Activated T-cell treated with anti-CD3 and anti-CD28 coated beads, Interleukin-2, amount 50 U/mL, for 24 hours (primary cell): ENCODE results near the gene PRMT2.

Source experiments
- DNase-seq: peaks from one replicate; pipeline ENCODE4 v3.0.0-alpha.2; 2020
- H3K27ac Mint-ChIP-seq: 2 replicates; pipeline ENCODE4 v1.8.0; 2020; ENCODE audit warnings: mild to moderate bottlenecking, mixed read lengths
- H3K27me3 Mint-ChIP-seq: 2 replicates; pipeline ENCODE4 v1.8.0; 2020; ENCODE audit warnings: mixed read lengths
- H3K36me3 Mint-ChIP-seq: 2 replicates; pipeline ENCODE4 v1.8.0; 2020; ENCODE audit warnings: low read depth, mixed read lengths
- H3K4me1 Mint-ChIP-seq: 2 replicates; pipeline ENCODE4 v1.8.0; 2020; ENCODE audit warnings: low read depth, mixed read lengths
- H3K4me3 Mint-ChIP-seq: 2 replicates; pipeline ENCODE4 v1.8.0; 2020; ENCODE audit warnings: mild to moderate bottlenecking, moderate library complexity, mixed read lengths
- H3K9me3 Mint-ChIP-seq: 2 replicates; pipeline ENCODE4 v1.8.0; 2020; ENCODE audit warnings: mixed read lengths

The PRMT2 gene

DNA sequence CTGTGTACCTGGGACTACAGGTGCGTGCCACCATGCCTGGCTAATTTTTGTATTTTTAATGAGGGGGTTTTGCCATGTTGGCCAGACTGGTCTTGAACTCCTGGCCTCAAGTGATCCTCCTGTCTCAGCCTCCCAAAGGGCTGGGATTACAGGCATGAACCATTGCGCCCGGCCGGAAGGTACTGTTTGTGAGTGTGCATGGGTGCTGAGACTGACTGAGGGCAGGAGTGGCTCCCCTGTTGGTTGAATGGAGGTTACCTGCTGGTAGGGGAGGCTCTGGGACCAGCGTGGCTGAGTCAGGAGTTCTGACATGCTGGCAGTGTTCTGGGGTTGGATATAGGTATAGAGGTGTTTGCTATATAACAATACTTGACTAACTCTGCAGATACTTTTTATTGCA is 10.4 kb downstream of the PRMT2 start:
- H3K27me3 Mint-ChIP-seq: no peaks in the 10 kb centered on the region
- peaks cover 38% of the 10 kb centered on the region for H3K4me1 Mint-ChIP-seq
- no peak overlapping the region for H3K4me3 Mint-ChIP-seq
- no peak overlapping the region for H3K27ac Mint-ChIP-seq
- DNase-seq: no peak
- peaks cover 95% of the 10 kb centered on the region for H3K36me3 Mint-ChIP-seq
- H3K9me3 Mint-ChIP-seq: peaks cover 2% of the 10 kb centered on the region

DNA sequence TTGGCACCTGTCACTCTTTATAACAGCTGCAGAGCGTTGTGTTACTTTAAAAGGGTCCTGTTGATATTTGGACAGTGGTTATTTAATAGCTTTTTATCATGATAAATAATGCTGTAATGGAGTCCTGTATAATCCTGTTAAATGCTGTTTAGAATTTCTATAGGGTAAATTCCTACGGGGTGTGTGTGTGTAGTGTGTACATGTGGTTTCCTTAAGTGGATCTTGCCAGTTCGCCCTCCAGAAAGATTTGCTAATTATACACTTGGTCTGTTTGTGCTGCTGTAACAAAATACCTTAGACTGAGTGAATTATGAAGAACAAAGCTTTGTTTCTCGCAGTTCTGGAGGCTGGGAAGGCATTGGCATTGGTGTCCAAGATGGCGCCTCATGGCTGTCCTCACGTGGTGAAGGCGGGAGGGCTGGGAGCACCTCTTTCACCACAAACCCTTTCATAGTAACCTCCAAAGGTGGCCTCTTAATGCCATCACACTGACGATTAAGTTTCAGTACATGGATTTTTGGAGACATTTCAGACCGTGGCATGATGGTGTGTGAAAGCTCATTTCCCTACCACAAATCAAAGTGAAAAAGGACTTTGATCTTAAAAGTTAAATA is 11.2 kb downstream of the PRMT2 start:
- peaks cover 95% of the 10 kb centered on the region for H3K36me3 Mint-ChIP-seq
- H3K4me3 Mint-ChIP-seq: no peak overlapping the region
- H3K27me3 Mint-ChIP-seq: no peaks in the 10 kb centered on the region
- no peak for DNase-seq
- peaks cover 32% of the 10 kb centered on the region for H3K4me1 Mint-ChIP-seq
- peak overlapping the region; percentile 63 for H3K27ac Mint-ChIP-seq
- peaks cover 2% of the 10 kb centered on the region for H3K9me3 Mint-ChIP-seq

- DNase-seq: no peak
- peaks cover 9% of the 10 kb centered on the region for H3K9me3 Mint-ChIP-seq
- no peak overlapping the region for H3K4me3 Mint-ChIP-seq
- H3K4me1 Mint-ChIP-seq: peaks cover 30% of the 10 kb centered on the region
- H3K27ac Mint-ChIP-seq: peak overlapping the region; percentile 11
- no peaks in the 10 kb centered on the region for H3K27me3 Mint-ChIP-seq
- H3K36me3 Mint-ChIP-seq: peaks cover 99% of the 10 kb centered on the region
Observed at GRCh38 chr21:46648539-46648938, 13.1 kb downstream of the PRMT2 start.

DNA sequence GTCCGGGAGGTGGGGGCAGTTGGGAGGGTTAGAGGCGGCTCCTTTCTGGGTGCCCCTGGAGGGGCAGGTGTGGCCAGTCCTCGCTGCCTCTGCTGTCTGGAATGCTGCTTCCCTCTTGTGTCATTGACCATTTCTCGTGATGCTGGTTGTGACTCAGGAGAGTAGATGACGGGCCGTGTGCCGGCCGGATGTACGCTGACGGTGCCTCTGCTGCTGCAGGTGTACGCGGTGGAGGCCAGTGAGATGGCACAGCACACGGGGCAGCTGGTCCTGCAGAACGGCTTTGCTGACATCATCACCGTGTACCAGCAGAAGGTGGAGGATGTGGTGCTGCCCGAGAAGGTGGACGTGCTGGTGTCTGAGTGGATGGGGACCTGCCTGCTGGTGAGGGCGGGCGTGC is 13.9 kb downstream of the PRMT2 start:
- Mint-ChIP-seq H3K36me3 (peaks cover 99% of the 10 kb centered on the region), H3K27ac (no peak overlapping the region), H3K27me3 (no peaks in the 10 kb centered on the region), H3K4me3 (no peak overlapping the region), H3K4me1 (peaks cover 30% of the 10 kb centered on the region), H3K9me3 (peaks cover 16% of the 10 kb centered on the region)
- no peak for DNase-seq

DNA sequence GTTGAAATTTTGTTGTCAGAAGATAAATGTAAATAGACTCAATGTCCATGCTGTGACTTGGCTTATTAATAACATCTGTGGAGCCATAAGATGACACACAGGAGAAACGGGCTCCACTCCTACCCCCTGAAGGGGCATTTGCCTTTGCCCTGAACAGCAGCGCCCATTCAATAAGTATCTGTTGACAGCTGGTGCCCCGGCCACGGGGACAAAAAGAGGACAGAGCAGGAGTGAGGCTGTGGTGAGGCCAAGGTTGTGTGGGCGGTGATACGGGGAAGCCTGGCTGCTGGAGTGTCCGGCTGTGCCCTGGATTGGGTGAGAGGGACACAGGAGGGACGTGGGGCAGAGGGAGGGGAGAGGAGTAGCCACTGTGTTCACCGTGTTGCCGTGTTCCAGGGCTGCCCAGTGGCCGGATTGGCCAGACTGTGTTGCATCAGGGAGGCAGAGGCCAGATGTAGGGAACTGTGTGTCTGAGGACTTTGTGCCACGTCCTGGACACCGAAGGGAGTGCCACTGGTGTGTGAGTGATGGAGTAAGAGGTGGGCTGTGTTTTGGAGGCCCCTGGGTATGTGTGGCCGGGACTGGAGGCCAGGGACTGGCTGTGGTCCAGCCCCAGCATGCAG is 15.1 kb downstream of the PRMT2 start:
- Mint-ChIP-seq H3K4me1 (peaks cover 30% of the 10 kb centered on the region), H3K4me3 (no peak overlapping the region), H3K27ac (peak overlapping the region; percentile 72), H3K27me3 (no peaks in the 10 kb centered on the region), H3K9me3 (peaks cover 27% of the 10 kb centered on the region), H3K36me3 (peaks cover 99% of the 10 kb centered on the region)
- DNase-seq: no peak

DNA sequence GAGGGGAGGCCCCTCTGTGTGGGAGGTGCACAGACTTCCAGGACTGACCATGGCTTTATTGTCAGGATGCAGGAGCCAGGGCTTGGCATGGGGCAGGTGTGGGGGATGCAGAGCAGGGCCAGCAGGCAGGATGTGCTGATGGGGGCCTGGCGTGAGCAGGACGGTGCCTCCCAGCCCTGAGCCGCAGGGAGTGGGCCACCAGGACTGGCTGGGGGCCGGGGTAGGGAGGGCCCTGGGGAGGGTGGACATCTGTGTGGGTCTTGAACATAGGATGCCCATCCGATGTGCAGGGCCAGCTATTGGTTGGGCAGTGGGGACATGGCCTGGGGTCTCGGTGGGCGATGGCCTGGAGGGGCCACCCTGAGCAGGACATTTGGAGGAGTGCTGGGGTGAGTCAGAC is 15.6 kb downstream of the PRMT2 start:
- H3K9me3 Mint-ChIP-seq: peaks cover 30% of the 10 kb centered on the region
- peak overlapping the region; percentile 72 for H3K27ac Mint-ChIP-seq
- H3K4me1 Mint-ChIP-seq: peaks cover 26% of the 10 kb centered on the region
- no peak for DNase-seq
- no peak overlapping the region for H3K4me3 Mint-ChIP-seq
- H3K27me3 Mint-ChIP-seq: no peaks in the 10 kb centered on the region
- H3K36me3 Mint-ChIP-seq: peaks cover 99% of the 10 kb centered on the region

DNA sequence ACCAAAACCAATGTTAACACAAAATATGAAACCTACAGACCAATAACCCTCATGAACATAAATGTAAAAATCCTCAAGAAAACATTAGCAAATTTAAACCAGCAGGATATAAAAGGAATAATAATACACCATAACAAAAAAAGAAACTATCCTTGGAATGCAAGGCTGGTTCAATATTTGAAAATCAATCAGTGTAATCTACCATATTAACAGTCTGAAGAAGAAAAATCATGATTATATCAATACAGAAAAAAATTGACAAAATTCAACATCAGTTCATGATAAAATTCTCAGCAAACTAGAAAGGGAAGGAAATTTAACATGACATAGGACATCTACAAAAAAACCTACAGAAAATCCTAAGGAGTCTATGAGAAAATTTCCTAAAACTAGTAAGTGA is 19.8 kb downstream of the PRMT2 start:
- no peak overlapping the region for H3K4me3 Mint-ChIP-seq
- H3K27me3 Mint-ChIP-seq: no peaks in the 10 kb centered on the region
- peaks cover 87% of the 10 kb centered on the region for H3K36me3 Mint-ChIP-seq
- no peak overlapping the region for H3K27ac Mint-ChIP-seq
- H3K9me3 Mint-ChIP-seq: peaks cover 28% of the 10 kb centered on the region
- DNase-seq: no peak
- peaks cover 12% of the 10 kb centered on the region for H3K4me1 Mint-ChIP-seq

- Mint-ChIP-seq H3K27ac (no peak overlapping the region), H3K4me3 (no peak overlapping the region), H3K27me3 (no peaks in the 10 kb centered on the region), H3K9me3 (peaks cover 28% of the 10 kb centered on the region), H3K4me1 (peaks cover 21% of the 10 kb centered on the region), H3K36me3 (peaks cover 75% of the 10 kb centered on the region)
- DNase-seq: no peak
Observed at GRCh38 chr21:46656820-46657219, 21.3 kb downstream of the PRMT2 start.

DNA sequence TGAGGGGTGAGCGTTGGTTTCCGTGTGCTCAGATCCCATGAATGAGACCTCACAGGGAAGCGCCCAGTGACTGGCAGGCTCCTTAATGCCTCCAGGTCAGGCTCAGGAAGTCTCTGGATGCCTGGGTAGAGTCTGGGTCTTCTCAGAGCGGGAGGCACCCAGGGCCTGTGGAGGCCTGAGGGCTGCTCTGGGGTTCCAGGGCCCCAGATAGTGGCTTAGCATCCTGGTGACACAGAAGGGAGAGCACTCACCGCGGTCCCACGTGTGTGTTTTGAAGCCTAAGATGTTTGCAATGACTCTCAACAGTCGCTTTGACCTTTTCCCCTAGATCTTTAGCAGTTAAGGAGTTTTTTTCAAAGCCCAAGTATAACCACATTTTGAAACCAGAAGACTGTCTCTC is 25.0 kb downstream of the PRMT2 start:
- peaks cover 4% of the 10 kb centered on the region for H3K9me3 Mint-ChIP-seq
- H3K36me3 Mint-ChIP-seq: peaks cover 60% of the 10 kb centered on the region
- H3K4me1 Mint-ChIP-seq: peaks cover 22% of the 10 kb centered on the region
- no peak for DNase-seq
- H3K27me3 Mint-ChIP-seq: no peaks in the 10 kb centered on the region
- peak overlapping the region; percentile 2 for H3K4me3 Mint-ChIP-seq
- peak overlapping the region; percentile 82 for H3K27ac Mint-ChIP-seq

- Mint-ChIP-seq H3K4me1 (peaks cover 27% of the 10 kb centered on the region), H3K27ac (peak overlapping the region; percentile 69), H3K4me3 (peak overlapping the region; percentile 60), H3K27me3 (no peaks in the 10 kb centered on the region), H3K9me3 (no peaks in the 10 kb centered on the region), H3K36me3 (peaks cover 56% of the 10 kb centered on the region)
- DNase-seq: peak; percentile 74
Observed at GRCh38 chr21:46661211-46661625, 25.7 kb downstream of the PRMT2 start.

GRCh38 chr21:46661642-46662366 is 26.3 kb downstream of the PRMT2 start:
- Mint-ChIP-seq H3K4me3 (peak overlapping the region; percentile 60), H3K27ac (no peak overlapping the region), H3K36me3 (peaks cover 51% of the 10 kb centered on the region), H3K9me3 (no peaks in the 10 kb centered on the region), H3K27me3 (no peaks in the 10 kb centered on the region), H3K4me1 (peaks cover 24% of the 10 kb centered on the region)
- DNase-seq: no peak

- Mint-ChIP-seq H3K4me1 (peaks cover 24% of the 10 kb centered on the region), H3K27ac (no peak overlapping the region), H3K36me3 (peaks cover 45% of the 10 kb centered on the region)
Observed at GRCh38 chr21:46662367-46662654, 26.8 kb downstream of the PRMT2 start.

DNA sequence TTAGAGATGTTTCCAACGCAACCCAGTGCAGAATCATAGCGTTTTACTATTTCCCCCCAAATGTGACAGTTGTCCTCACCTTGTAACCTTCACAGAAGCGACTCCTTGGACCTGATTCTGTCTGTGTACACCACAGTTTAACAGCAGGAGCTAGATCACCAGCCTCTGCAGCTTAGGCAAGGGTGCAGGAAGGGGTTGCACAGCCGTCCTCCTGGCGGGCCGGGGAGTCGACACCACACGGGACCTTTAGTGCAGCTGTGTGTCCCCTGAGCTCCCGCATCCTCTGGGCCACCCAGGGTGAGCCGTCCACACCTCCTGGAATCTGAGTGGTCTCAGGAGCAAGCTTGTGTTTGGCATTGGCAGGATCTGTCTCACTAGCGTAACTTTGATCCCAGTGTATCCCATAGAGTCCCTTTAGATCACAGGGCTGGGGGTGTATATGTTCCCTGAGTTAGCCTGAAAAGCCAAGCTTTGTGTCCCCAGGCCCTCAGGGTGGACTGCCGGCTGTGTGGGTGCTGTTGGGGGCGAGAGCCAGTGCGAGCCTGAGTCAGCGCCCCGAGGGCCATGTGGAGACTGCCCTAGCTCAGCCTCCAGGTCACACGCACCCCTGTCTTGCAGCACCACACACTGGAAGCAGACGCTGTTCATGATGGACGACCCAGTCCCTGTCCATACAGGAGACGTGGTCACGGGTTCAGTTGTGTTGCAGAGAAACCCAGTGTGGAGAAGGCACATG is 27.5 kb downstream of the PRMT2 start:
- H3K27ac Mint-ChIP-seq: no peak overlapping the region
- DNase-seq: no peak
- no peaks in the 10 kb centered on the region for H3K9me3 Mint-ChIP-seq
- no peaks in the 10 kb centered on the region for H3K27me3 Mint-ChIP-seq
- H3K4me1 Mint-ChIP-seq: peaks cover 28% of the 10 kb centered on the region
- H3K36me3 Mint-ChIP-seq: peaks cover 41% of the 10 kb centered on the region
- no peak overlapping the region for H3K4me3 Mint-ChIP-seq

More at GRCh38 chr21:46662367-46662654, 26.8 kb downstream of the PRMT2 start:
- H3K27me3 Mint-ChIP-seq: no peaks in the 10 kb centered on the region
- no peaks in the 10 kb centered on the region for H3K9me3 Mint-ChIP-seq
- no peak overlapping the region for H3K4me3 Mint-ChIP-seq
- no peak for DNase-seq

DNA sequence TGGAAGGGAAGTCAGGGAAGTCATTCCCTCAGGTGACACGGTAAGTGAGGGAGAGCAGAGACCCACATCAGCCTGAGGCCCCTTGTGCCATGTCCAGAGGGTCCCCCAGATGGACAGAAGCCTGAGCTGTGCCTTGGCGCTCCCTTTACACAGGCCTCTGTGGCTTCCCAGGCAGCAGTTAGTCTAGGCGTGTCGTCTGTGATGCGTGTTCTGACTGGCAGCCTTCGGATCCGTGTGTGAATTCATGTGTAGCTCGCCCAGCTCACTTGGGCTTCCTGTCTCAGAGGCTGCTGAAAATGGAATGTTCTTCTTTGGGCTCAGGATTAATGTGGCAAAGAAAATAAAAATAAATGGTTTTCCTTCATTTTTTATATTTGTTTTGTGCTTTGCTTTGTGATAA is 28.3 kb downstream of the PRMT2 start:
- no peaks in the 10 kb centered on the region for H3K9me3 Mint-ChIP-seq
- H3K36me3 Mint-ChIP-seq: peaks cover 34% of the 10 kb centered on the region
- H3K27ac Mint-ChIP-seq: no peak overlapping the region
- H3K27me3 Mint-ChIP-seq: peaks cover 3% of the 10 kb centered on the region
- no peak overlapping the region for H3K4me3 Mint-ChIP-seq
- no peak for DNase-seq
- H3K4me1 Mint-ChIP-seq: peaks cover 30% of the 10 kb centered on the region
